Measurements from ENCODE around the gene MEIS2.

GRCh38 chr15:36914960-36915808, 185.2 kb downstream of the MEIS2 start:
- TF ChIP-seq MYC (IDR thresholded peaks at IDR 0.05; ENCODE audit: low read depth, low read length) (no peak), CTCF (IDR thresholded peaks at IDR 0.05; ENCODE audit: low read depth, low read length) (no peak), POLR2A (IDR thresholded peaks at IDR 0.05; ENCODE audit: extremely low read depth, insufficient read length) (no peak)

Data from NB4 (cell line).